COR-L47 (cell line): Measurements from ENCODE around the gene MLLT3.
A peak's percentile ranks its signal among the peaks of the same experiment; 100 is the strongest.

Experiments
- DNase-seq: peaks from one replicate; lab custom pipeline; 2025; lab: John Stamatoyannopoulos, UW

The MLLT3 gene

GRCh38 chr9:20512106-20512505, 110.2 kb downstream of the MLLT3 start:
- no peak for DNase-seq

GRCh38 chr9:20511686-20512085, 110.6 kb downstream of the MLLT3 start:
- no peak for DNase-seq

GRCh38 chr9:20509466-20509865, 112.8 kb downstream of the MLLT3 start:
- no peak for DNase-seq

GRCh38 chr9:20508242-20508641, 114.1 kb downstream of the MLLT3 start:
- no peak for DNase-seq

DNA sequence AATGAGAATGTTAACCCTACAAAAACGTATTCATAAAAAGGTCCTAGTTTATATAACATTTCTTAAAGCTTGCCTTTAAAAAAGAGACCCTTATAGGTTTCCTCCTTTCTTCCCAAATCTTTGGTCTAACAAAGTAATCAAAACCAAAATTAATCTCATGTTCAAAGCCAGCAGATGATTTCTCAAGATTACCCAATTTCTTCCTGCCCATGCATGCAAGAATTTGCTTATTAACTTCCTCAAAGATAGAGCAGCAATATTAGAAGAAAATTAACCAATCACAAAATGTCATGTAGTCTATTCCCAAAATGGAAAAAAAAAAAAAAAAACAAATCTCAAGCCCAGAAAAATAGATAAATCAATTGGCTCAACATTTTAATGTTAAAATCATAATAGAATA, 114.9 kb downstream of the MLLT3 start:
- DNase-seq, result no peak

- no peak for DNase-seq
Observed at GRCh38 chr9:20506099-20506900, 116.0 kb downstream of the MLLT3 start.

- DNase-seq, result no peak
Observed at GRCh38 chr9:20505574-20505973, 116.7 kb downstream of the MLLT3 start.

DNA sequence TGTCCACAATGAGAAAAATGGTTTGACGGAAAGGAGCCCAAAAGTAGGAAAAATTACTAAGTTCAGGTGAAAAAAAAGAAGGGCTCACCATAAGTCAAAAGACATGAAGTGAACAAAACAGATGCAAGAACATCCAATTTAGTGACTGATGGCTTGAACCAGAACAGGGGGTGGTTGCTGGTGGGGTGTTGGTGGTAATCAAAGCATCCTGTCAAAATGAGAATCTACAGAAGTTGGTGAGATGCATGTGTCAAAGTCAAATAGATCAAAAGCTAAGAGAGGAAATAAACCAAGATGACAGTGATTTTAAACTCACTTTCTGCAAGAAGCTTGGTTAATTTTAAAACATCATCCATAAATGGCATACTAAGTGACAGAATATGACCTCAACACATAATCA, 117.4 kb downstream of the MLLT3 start:
- DNase-seq, result no peak

- no peak for DNase-seq
Observed at GRCh38 chr9:20500101-20500500, 122.2 kb downstream of the MLLT3 start.

- no peak for DNase-seq
Observed at GRCh38 chr9:20499013-20499412, 123.3 kb downstream of the MLLT3 start.

DNA sequence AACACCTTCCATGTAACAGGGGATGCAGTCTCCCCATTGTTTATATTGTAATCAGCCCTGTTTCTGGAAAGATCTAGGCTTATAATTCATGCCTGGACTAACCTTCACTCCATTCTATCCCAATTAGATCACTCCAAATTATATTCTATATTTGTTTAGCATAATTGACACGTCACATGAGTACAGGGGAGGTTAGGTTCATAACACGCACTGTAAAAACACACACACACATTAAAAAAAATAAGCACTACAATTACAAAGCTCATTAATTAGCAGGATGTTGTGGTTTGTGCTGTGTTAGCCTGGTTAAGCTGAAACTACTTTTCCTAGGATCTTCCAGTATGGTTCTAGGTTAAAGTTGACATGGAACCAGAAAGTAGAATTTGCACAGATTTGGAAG, 126.0 kb downstream of the MLLT3 start:
- peak; percentile 15 for DNase-seq

GRCh38 chr9:20495098-20495497, 127.2 kb downstream of the MLLT3 start:
- no peak for DNase-seq

DNA sequence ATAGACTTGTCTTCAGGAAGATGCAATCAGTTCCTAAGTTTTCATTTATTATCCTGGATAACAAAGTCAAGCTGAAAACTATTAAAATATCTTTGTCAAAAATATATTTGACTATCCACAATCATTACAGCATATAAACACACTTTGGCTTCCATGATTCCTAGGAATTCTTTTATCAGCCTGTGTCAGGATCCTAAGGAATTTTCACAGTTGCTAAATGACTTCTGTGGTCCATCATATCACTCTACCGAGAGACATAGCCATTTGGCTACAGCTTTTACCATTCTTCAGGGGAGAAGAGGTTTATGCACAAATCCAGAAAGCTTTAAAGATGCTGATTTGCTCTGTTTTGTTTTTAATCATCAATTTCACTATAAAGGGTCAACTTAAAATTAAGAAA, 128.3 kb downstream of the MLLT3 start:
- DNase-seq, result no peak

DNA sequence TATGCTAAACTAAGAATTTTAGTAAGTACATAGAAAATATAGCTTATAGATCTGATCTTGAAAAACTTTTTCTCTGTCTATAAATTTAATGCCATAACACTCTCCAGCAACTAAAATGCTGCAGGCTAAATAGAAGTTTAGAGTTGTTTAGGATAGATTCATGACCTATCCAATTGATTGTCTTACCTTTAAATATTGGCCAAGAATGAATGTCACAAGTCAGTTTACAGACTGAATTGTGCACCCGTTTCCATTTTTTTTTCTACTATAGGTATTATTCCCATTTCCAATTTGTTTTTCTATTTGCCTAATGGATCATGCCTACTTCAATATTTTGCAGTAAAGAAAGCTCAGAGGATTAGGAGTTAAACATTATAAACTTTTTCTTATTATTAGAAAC, 129.5 kb downstream of the MLLT3 start:
- DNase-seq, result no peak

DNA sequence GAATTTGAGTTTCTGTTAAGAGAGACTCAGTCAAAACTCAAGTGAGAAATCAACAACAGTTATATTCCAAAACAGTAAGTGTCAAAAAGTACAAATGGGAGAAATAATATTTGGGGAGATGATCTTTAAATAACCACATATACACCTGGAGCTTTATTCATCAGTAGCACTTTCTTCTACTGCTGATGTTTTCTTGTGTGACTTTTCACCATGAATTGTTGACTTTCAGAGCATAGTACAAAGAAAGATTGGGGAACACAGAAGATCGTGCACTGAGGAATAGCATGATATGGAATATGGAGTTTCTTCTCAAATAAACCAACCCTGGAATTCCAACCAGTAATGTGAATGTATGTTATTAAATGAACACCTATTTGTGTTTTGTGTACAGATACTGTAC, 130.7 kb downstream of the MLLT3 start:
- no peak for DNase-seq

GRCh38 chr9:20490246-20490834, 132.0 kb downstream of the MLLT3 start:
- no peak for DNase-seq

DNA sequence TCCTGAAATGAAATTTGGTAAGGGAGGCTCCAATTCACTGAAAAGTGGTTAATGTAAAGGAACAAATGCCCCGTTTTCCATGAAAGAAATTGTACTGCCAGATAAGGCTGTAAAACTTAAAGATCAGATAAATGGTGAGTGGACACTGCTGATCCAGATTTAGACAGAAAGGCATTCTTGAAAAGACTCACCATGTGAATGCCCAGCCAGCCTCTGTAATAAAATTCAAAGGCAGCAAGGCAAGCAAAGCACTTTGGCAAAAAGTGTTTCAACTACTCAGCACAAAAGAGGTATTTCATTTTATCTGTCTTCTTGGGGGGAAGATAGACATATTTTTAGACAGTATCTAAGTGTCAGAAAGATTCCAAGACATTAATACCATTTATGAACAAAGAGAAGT, 133.6 kb downstream of the MLLT3 start:
- no peak for DNase-seq

DNA sequence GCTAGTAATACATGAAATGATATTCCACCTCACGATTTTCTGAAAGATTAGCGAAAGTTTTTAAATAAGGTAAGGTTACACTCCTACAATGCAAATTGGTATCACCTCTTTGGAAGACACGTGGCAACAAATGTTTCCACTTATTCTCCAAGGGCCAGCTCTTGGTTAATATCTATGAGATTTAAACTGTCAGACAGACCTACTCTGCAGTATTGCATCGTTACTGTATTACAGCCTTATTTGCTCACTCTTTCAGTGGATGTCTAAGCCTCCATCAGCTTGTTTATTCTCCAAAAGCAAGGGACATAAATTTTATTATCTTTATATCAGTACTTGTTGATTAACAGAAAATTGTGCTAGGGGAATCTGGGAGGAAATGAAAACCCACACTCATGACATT, 135.7 kb downstream of the MLLT3 start:
- DNase-seq, result no peak

DNA sequence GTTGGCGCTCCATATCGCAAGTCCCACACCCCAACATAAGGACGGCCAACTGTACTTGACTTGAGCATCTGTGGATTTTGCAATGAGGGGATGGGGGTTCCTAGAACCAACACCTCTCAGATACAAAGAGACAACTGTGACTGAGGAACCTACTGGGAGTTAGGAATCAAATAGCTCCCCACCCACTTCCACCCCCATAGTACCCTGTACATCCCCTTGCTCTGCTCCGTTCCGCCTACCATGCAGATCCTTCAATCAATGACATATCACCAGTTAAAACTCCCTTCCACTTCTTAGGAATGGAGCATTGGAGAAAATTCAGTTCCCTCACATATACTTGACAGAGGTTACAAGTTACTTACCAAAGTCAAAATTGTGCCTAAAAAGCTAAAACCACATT, 140.9 kb downstream of the MLLT3 start:
- no peak for DNase-seq

DNA sequence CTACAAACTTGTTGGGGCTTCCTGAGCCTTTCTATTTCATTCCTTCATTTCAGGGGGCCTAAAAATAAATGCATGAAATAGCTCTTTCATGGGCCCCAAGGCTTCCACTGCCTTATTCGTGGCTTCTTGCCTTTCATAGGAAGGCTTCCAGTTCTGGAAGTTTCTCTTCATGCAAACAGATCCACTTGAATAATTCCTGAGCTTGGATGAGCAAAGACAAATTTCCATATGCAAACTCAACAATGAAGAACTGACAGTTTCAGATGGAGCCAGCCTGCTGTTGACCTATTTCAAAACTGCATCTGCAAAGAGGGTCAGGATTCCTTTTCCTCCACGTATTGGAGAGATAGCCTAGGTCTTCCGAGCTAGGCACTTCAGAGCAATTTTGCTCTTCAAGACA, 142.1 kb downstream of the MLLT3 start:
- DNase-seq, result no peak

GRCh38 chr9:20479419-20480155, 142.7 kb downstream of the MLLT3 start:
- DNase-seq, result no peak

DNA sequence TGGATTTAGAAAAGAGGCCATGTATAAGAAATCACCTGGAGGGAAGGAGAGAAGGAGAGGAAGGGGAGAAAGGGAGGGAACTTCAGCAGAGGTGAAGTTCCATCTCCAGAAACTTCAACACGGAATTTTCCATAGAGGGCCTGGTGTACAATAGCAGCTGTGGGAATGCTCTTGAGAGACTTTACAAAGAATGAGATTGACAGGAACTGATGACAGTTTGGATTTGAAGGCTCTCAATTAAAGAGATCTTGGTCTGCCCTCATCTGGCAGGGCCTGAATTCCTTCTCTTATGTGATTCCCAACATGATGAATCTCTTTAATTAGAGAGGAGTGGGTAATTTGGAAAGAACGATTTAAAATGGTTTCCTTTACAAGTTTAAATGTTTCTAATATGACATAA, 143.5 kb downstream of the MLLT3 start:
- DNase-seq, result no peak

DNA sequence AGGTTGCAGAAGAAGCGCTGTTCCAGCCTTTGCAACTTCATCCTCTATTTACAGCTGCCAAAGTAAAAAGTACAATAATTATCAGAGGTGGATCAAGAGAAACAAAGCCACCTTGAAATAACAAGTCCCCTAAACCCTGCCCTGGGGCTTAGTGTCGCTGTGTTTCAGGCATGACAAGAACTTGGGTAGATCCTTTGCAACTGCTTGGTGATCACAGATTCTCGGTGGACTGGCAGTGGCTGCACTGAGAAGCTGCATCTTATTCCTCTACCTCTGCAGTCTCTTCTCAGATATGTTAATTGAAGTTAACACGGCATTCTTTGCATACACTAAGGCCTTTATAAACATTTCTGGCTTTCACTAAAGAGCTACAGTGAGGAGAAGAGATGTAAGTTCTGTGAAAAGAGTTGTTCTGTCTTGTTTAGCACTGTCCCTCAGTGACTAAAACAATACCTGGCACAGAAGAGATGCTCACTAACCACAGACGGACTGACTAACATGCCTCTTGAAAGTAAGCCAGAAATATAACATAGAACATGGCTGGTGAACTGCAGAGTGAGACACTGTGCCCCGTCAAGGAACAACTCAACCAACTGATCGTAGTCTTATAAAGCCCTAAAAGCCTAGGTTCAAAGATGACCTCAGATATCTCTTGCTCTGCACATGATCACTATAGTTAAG, 144.2 kb downstream of the MLLT3 start:
- DNase-seq, result no peak
